AG04450 (cell line): ENCODE data around the gene CHMP4A. TPM values are rescaled to one million over a fixed set of nuclear protein-coding genes. Genes with fewer than 3 reads are reported as not detected.

Experiments used
- CTCF ChIA-PET: fragments of 300-600, 350-600 bp; formaldehyde crosslinking; extraction: SDS; loops from one replicate; lab custom pipeline; 2022; ENCODE audit warnings: antibody characterized with exemption, inconsistent platforms; lab: Charles Lee
- POLR2A ChIA-PET: fragments of 350-600 bp; formaldehyde crosslinking; extraction: SDS; loops from one replicate; lab custom pipeline; 2021; ENCODE audit warnings: antibody characterized with exemption, inconsistent platforms; lab: Yijun Ruan, JAX
- DNase-seq: peaks from one replicate; pipeline ENCODE4 v3.0.0-alpha.2; 2011; ENCODE audit warnings: low read depth, low spot score
- H3K27ac ChIP-seq: one replicate; pipeline ENCODE4 v1.5.1; 2012; ENCODE audit warnings: low read depth, low read length, control low read depth
- H3K27me3 ChIP-seq: one replicate; pipeline ENCODE4 v1.6.0; 2012; ENCODE audit warnings: low read length; ENCODE audit not compliant: control insufficient read depth, insufficient read depth
- H3K4me3 ChIP-seq: 2 replicates; pipeline ENCODE4 v1.5.1; 2011; ENCODE audit warnings: mild to moderate bottlenecking, low read depth, low read length, control low read depth
- H3K9me3 ChIP-seq: 2 replicates; pipeline ENCODE4 v1.5.1; 2012; ENCODE audit warnings: low read length; ENCODE audit not compliant: control insufficient read depth, insufficient read depth
- CTCF ChIP-seq: IDR thresholded peaks from 2 replicates; pipeline ENCODE4 v1.5.1; 2011; ENCODE audit warnings: low read depth, low read length, control low read depth, inconsistent platforms
- polyA plus RNA-seq: library from polyadenylated mRNA; depleted of rRNA; stranded (reverse); fragments of >200 nt; gene quantifications from 2 replicates; pipeline ENCODE4 v1.2.3, GENCODE V29; 2011

Gene CHMP4A
- polyA plus RNA-seq, 1 experiment = 55.7 TPM

- no peaks in the 10 kb centered on the region; the same call in 1 of the 2 replicates for H3K9me3 ChIP-seq
- peak overlapping the region; percentile 95 for H3K4me3 ChIP-seq
- ChIA-PET CTCF (interaction anchor here (0.6 kb wide), 1 partner anchor 1149 kb away, joined by 8 read pairs; no protein-coding TSS in a partner anchor), POLR2A (no interaction called here)
- H3K27me3 ChIP-seq = no peaks in the 10 kb centered on the region
- TF ChIP-seq CTCF = no peak
- no peak for DNase-seq
- no peak overlapping the region for H3K27ac ChIP-seq
Observed at GRCh38 chr14:24233538-24233866, 20.2 kb upstream of the CHMP4A start.

- no peaks in the 10 kb centered on the region for H3K27me3 ChIP-seq
- H3K4me3 ChIP-seq = peak within 1 kb of the TSS; percentile 95
- no peak for DNase-seq
- TF ChIP-seq CTCF = no peak
- peak within 1 kb of the TSS; percentile 90 for H3K27ac ChIP-seq
- CTCF ChIA-PET = interaction anchor here (0.6 kb wide), 1 partner anchor 1149 kb away, joined by 8 read pairs; no protein-coding TSS in a partner anchor
- POLR2A ChIA-PET = interaction anchor here (0.9 kb wide), 1 partner anchor 9 kb away, joined by 7 read pairs; the partner anchor contains the start of gene TINF2
- no peaks in the 10 kb centered on the region; the same call in 1 of the 2 replicates for H3K9me3 ChIP-seq
Observed at GRCh38 chr14:24232645-24233537, 19.6 kb upstream of the CHMP4A start, which contains the start of gene GMPR2. GMPR2 (plus strand) TSS chr14:24232929; CDS start chr14:24233254, 325 bp downstream.

GRCh38 chr14:24232121-24232644, 18.9 kb upstream of the CHMP4A start, which contains the start of gene NEDD8:
NEDD8 (minus strand) TSS chr14:24232367; CDS start chr14:24232267, 100 bp downstream.
- ChIA-PET CTCF (no interaction called here), POLR2A (interaction anchor here (0.9 kb wide), 1 partner anchor 10 kb away, joined by 7 read pairs; the partner anchor contains the start of gene TINF2)

GRCh38 chr14:24231263-24232120, 18.2 kb upstream of the CHMP4A start:
- no peak for TF ChIP-seq CTCF
- no peak for DNase-seq
- Histone ChIP-seq H3K4me3 (peak overlapping the region; percentile 95), H3K9me3 (no peaks in the 10 kb centered on the region; the same call in 1 of the 2 replicates), H3K27me3 (no peaks in the 10 kb centered on the region), H3K27ac (peak overlapping the region; percentile 90)
- ChIA-PET CTCF (interaction anchor here (0.6 to 1.0 kb wide), 6 partner anchors 11 to 205 kb away, joined by 3 to 8 read pairs (median 3); partner anchors contain the start of genes CIDEB and TINF2), POLR2A (interaction anchor here (0.9 kb wide), 1 partner anchor 16 kb away, joined by 3 read pairs; the partner anchor contains the start of gene MDP1)

More at GRCh38 chr14:24232121-24232644, 18.9 kb upstream of the CHMP4A start, which contains the start of gene NEDD8:
- no peak for TF ChIP-seq CTCF
- no peaks in the 10 kb centered on the region for H3K27me3 ChIP-seq
- peak within 1 kb of the TSS; percentile 95 for H3K4me3 ChIP-seq
- H3K9me3 ChIP-seq = no peaks in the 10 kb centered on the region; the same call in 1 of the 2 replicates
- peak; percentile 86 for DNase-seq
- H3K27ac ChIP-seq = peak within 1 kb of the TSS; percentile 90
